WTC11 (cell line): Measurements from ENCODE around the gene WIZ.

Experiments used
- FOXK1 ChIP-seq: sonication (generic); formaldehyde crosslinking; IDR thresholded peaks from 2 replicates; pipeline ENCODE4 v1.8.0; 2022; ENCODE audit warnings: mild to moderate bottlenecking, moderate library complexity, missing genetic modification reagents
- MXD4 ChIP-seq: fragments of 250-450 bp; sonication (Bioruptor Pico); IDR thresholded peaks from 2 replicates; pipeline ENCODE4 v1.8.0; 2021; ENCODE audit warnings: mild to moderate bottlenecking, moderate library complexity, borderline replicate concordance
- TF ChIP-seq, protein P1 (sequence below): fragments of 200-600 bp; IDR thresholded peaks from 2 replicates; pipeline ENCODE4 v1.8.0; 2022; ENCODE audit warnings: antibody characterized with exemption
- TF ChIP-seq, protein P2 (sequence below): sonication (generic); formaldehyde crosslinking; IDR thresholded peaks from 2 replicates; pipeline ENCODE4 v1.8.1; 2023; ENCODE audit warnings: mild to moderate bottlenecking, missing genetic modification reagents, moderate library complexity
- TF ChIP-seq, protein P3 (sequence below): sonication (generic); formaldehyde crosslinking; IDR thresholded peaks from 2 replicates; pipeline ENCODE4 v1.8.0; 2023; ENCODE audit warnings: missing genetic modification reagents, mild to moderate bottlenecking, borderline replicate concordance
- TF ChIP-seq, protein P4 (sequence below): sonication (generic); formaldehyde crosslinking; conservative IDR thresholded peaks from 2 replicates; pipeline ENCODE4 v1.8.1; 2023; ENCODE audit warnings: mild to moderate bottlenecking, low read depth, missing genetic modification reagents, moderate library complexity

DNA sequence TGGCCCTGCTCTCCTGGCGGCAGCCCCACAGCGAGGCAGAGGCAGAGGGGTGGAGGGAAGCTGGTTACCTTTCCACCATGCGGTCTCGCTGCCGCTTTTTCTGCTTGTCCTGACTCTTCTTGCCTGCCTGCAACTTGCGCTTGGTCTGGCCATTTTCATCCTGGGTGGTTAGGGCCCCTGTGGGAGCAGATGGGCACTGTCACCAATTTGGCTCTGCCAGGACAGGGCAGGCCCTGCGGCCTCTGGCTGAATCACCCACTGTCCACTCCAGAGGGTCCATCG, 50.6 kb downstream of the WIZ start:
- TF ChIP-seq, protein P1, sequence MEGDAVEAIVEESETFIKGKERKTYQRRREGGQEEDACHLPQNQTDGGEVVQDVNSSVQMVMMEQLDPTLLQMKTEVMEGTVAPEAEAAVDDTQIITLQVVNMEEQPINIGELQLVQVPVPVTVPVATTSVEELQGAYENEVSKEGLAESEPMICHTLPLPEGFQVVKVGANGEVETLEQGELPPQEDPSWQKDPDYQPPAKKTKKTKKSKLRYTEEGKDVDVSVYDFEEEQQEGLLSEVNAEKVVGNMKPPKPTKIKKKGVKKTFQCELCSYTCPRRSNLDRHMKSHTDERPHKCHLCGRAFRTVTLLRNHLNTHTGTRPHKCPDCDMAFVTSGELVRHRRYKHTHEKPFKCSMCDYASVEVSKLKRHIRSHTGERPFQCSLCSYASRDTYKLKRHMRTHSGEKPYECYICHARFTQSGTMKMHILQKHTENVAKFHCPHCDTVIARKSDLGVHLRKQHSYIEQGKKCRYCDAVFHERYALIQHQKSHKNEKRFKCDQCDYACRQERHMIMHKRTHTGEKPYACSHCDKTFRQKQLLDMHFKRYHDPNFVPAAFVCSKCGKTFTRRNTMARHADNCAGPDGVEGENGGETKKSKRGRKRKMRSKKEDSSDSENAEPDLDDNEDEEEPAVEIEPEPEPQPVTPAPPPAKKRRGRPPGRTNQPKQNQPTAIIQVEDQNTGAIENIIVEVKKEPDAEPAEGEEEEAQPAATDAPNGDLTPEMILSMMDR, result no peak
- no peak for TF ChIP-seq FOXK1 (CRISPR knock-in tag)
- TF ChIP-seq, protein P2, sequence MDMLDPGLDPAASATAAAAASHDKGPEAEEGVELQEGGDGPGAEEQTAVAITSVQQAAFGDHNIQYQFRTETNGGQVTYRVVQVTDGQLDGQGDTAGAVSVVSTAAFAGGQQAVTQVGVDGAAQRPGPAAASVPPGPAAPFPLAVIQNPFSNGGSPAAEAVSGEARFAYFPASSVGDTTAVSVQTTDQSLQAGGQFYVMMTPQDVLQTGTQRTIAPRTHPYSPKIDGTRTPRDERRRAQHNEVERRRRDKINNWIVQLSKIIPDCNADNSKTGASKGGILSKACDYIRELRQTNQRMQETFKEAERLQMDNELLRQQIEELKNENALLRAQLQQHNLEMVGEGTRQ (CRISPR knock-in tag), result no peak
- TF ChIP-seq, protein P3, sequence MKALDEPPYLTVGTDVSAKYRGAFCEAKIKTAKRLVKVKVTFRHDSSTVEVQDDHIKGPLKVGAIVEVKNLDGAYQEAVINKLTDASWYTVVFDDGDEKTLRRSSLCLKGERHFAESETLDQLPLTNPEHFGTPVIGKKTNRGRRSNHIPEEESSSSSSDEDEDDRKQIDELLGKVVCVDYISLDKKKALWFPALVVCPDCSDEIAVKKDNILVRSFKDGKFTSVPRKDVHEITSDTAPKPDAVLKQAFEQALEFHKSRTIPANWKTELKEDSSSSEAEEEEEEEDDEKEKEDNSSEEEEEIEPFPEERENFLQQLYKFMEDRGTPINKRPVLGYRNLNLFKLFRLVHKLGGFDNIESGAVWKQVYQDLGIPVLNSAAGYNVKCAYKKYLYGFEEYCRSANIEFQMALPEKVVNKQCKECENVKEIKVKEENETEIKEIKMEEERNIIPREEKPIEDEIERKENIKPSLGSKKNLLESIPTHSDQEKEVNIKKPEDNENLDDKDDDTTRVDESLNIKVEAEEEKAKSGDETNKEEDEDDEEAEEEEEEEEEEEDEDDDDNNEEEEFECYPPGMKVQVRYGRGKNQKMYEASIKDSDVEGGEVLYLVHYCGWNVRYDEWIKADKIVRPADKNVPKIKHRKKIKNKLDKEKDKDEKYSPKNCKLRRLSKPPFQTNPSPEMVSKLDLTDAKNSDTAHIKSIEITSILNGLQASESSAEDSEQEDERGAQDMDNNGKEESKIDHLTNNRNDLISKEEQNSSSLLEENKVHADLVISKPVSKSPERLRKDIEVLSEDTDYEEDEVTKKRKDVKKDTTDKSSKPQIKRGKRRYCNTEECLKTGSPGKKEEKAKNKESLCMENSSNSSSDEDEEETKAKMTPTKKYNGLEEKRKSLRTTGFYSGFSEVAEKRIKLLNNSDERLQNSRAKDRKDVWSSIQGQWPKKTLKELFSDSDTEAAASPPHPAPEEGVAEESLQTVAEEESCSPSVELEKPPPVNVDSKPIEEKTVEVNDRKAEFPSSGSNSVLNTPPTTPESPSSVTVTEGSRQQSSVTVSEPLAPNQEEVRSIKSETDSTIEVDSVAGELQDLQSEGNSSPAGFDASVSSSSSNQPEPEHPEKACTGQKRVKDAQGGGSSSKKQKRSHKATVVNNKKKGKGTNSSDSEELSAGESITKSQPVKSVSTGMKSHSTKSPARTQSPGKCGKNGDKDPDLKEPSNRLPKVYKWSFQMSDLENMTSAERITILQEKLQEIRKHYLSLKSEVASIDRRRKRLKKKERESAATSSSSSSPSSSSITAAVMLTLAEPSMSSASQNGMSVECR (CRISPR knock-in tag), result no peak
- no peak for TF ChIP-seq MXD4 (CRISPR knock-in tag)
- TF ChIP-seq, protein P4, sequence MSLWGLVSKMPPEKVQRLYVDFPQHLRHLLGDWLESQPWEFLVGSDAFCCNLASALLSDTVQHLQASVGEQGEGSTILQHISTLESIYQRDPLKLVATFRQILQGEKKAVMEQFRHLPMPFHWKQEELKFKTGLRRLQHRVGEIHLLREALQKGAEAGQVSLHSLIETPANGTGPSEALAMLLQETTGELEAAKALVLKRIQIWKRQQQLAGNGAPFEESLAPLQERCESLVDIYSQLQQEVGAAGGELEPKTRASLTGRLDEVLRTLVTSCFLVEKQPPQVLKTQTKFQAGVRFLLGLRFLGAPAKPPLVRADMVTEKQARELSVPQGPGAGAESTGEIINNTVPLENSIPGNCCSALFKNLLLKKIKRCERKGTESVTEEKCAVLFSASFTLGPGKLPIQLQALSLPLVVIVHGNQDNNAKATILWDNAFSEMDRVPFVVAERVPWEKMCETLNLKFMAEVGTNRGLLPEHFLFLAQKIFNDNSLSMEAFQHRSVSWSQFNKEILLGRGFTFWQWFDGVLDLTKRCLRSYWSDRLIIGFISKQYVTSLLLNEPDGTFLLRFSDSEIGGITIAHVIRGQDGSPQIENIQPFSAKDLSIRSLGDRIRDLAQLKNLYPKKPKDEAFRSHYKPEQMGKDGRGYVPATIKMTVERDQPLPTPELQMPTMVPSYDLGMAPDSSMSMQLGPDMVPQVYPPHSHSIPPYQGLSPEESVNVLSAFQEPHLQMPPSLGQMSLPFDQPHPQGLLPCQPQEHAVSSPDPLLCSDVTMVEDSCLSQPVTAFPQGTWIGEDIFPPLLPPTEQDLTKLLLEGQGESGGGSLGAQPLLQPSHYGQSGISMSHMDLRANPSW (CRISPR knock-in tag), result no peak
